Epithelial cell of proximal tubule (primary cell): ENCODE measurements around the gene KCNE3. TPM values are rescaled to one million over a fixed set of nuclear protein-coding genes. Genes with fewer than 3 reads are reported as not detected.

ENCODE experiments used
- DNase-seq: peaks from one replicate; pipeline ENCODE4 v3.0.0-alpha.2; 2011; ENCODE audit warnings: low read depth
- H3K4me3 ChIP-seq: 2 replicates; pipeline ENCODE4 v1.5.1; 2011; ENCODE audit warnings: low read depth, mild to moderate bottlenecking, low read length
- CTCF ChIP-seq: conservative IDR thresholded peaks from 2 replicates; pipeline ENCODE4 v1.5.1; 2012; ENCODE audit warnings: low read depth, mild to moderate bottlenecking, low read length
- total RNA-seq: library from RNA; depleted of rRNA; stranded (reverse); fragments of >200 nt; gene quantifications from 2 replicates; pipeline ENCODE4 v1.2.3, GENCODE V29; 2015

KCNE3 gene, protein sequence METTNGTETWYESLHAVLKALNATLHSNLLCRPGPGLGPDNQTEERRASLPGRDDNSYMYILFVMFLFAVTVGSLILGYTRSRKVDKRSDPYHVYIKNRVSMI
- total RNA-seq: 0.98 and 4.9 TPM in 2 replicates

- DNase-seq: no peak
- H3K4me3 ChIP-seq: peak within 1 kb of the TSS; percentile 64
- TF ChIP-seq CTCF: no peak
Measured at GRCh38 chr11:74466916-74467885, at the start of gene KCNE3. Gene KCNE3 (minus strand): TSS chr11:74467549. CDS start chr11:74457563, 9,986 bp downstream.

GRCh38 chr11:74507582-74507981, 40.2 kb upstream of the KCNE3 start:
- no peak for TF ChIP-seq CTCF
- H3K4me3 ChIP-seq: no peak overlapping the region
- no peak for DNase-seq

DNA sequence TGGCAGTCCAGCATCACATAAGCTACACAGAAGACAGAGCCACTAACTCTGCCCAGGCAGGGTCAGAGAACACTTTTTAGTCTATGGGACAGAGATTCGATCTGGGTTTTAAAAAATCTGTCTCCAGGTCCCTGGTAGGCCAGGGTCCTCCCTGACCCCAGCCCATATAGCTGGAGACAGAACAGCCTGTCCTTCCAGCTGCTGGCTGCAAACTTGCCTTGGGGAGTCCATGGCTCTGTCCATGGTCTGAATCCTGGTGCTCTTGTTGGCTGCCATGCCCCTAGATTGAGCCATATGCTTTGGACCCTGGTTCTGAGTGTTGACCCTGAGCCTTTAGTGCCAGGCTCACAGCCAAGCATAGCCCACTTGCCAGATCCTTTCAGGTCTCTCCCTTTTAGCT, 39.5 kb upstream of the KCNE3 start:
- H3K4me3 ChIP-seq: no peak overlapping the region
- DNase-seq: no peak
- no peak for TF ChIP-seq CTCF

DNA sequence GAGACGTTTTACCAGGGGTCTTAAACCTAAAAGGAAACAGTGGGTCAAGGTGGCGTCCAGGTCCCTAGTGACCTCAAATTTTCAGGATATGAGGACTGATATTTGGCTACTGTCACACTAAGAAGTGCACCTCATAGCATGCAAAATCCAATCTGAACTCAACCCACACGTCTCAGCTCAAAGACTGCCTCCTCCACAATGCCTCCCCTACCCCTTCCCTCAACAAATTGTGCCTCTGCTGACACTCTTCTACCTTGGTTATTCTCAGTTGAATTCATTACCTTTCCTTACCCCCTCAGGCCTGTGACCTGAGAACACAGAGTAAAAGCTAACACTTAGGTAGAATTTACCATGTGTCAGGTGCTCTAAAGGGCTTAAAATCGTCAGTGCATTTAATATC, 38.6 kb upstream of the KCNE3 start:
- H3K4me3 ChIP-seq: no peak overlapping the region
- no peak for TF ChIP-seq CTCF
- no peak for DNase-seq

DNA sequence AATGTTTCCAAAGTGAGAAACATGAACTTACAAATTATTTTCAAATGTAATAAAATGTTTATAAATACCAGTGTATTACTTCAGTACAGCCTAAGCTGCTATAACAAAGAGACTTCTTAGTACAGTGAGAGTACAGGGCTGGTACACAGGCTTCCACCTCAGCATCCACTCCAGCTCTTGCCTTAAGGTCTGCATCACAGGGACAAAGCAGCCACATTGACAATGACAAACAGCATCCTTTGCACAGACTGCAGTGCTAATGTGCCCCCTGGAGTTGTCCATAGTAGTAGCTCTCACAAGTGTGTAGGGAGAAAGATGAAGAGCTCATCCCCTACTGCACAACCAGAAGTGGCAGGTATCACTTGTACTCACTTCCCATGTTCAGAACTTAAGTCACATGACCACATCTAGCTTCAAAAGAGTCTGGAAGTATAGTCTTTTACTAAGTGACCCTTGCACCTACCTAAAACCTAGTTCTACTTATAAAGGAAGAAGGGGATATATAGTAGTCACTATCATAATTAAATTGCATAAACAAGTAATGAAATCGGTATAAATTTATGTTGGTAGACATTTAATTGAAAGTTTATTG, 36.8 kb upstream of the KCNE3 start:
- H3K4me3 ChIP-seq: no peak overlapping the region
- no peak for DNase-seq
- no peak for TF ChIP-seq CTCF

- DNase-seq: no peak
- H3K4me3 ChIP-seq: no peak overlapping the region
Measured at GRCh38 chr11:74494916-74495315, 27.6 kb upstream of the KCNE3 start.

More at GRCh38 chr11:74494916-74495315, 27.6 kb upstream of the KCNE3 start:
- no peak for TF ChIP-seq CTCF
